ENCODE results near the gene TRPC3.

- no peak for TF ChIP-seq CTCF (IDR thresholded peaks at IDR 0.05)
- TF ChIP-seq ZFX (IDR thresholded peaks at IDR 0.05; ENCODE audit: borderline replicate concordance): no peak
Observed at GRCh38 chr4:121991968-121992367, 40.1 kb upstream of the TRPC3 start.
